K562 (cell line): ENCODE results near the gene UBLCP1.

Experiments used
- KAT8 ChIP-seq: fragments of 450-650 bp; IDR thresholded peaks from 2 replicates; pipeline ENCODE4 v1.6.1; 2016; ENCODE audit warnings: low read depth, mild to moderate bottlenecking
- MYC ChIP-seq, 2 experiments: fragments of 250-450 bp in 1 of 2; sonication (Bioruptor Pico) in 1 of 2; IDR thresholded peaks; 2 replicates each; pipeline versions ENCODE4 v1.5.1 to v1.6.1; 2012 to 2021; ENCODE audit warnings: low read depth in 2 of 2, borderline replicate concordance in 1 of 2, improper control_type of control experiment in 1 of 2, low read length in 1 of 2, mild to moderate bottlenecking in 1 of 2, moderate library complexity in 1 of 2
- NELFE ChIP-seq: IDR thresholded peaks from 2 replicates; pipeline ENCODE4 v1.6.1; 2011; ENCODE audit warnings: mild to moderate bottlenecking; ENCODE audit not compliant: insufficient read depth, insufficient read length
- POLR2AphosphoS5 ChIP-seq: IDR thresholded peaks from 2 replicates; pipeline ENCODE4 v1.6.1; 2011; ENCODE audit warnings: mild to moderate bottlenecking, low read depth, low read length, moderate library complexity; ENCODE audit not compliant: control insufficient read depth, insufficient read depth
- RCOR1 ChIP-seq, 2 experiments: IDR thresholded peaks; 2 replicates each; pipeline ENCODE4 v1.6.1; 2012; ENCODE audit warnings: low read depth in 2 of 2, low read length in 2 of 2, borderline replicate concordance in 1 of 2, improper control_type of control experiment in 1 of 2
- ZNF134 ChIP-seq: fragments of 250-450 bp; sonication (Bioruptor Pico); conservative IDR thresholded peaks from 2 replicates; pipeline ENCODE4 v1.4.0; 2020
- TF ChIP-seq, protein P1 (sequence below), 3 experiments: IDR thresholded peaks in 2 of 3; conservative IDR thresholded peaks in 1 of 3; 2 replicates each; pipeline ENCODE4 v1.5.1; 2011 to 2012; ENCODE audit warnings: low read length in 3 of 3, mild to moderate bottlenecking in 3 of 3, control low read depth in 2 of 3, improper control_type of control experiment in 1 of 3, inconsistent platforms in 1 of 3, low read depth in 1 of 3, mixed read lengths in 1 of 3, moderate library complexity in 1 of 3; ENCODE audit not compliant: insufficient read depth in 2 of 3
- TF ChIP-seq, protein P2 (sequence below): sonication (generic); formaldehyde crosslinking; IDR thresholded peaks from 2 replicates; pipeline ENCODE4 v1.5.0; 2020; ENCODE audit warnings: missing genetic modification reagents
- TF ChIP-seq, protein P3 (sequence below), 2 experiments: fragments of 450-650 bp; formaldehyde crosslinking in 1 of 2; IDR thresholded peaks; 2 replicates each; pipeline versions ENCODE4 v1.4.0 to v1.6.1; 2014 to 2020; ENCODE audit warnings: mild to moderate bottlenecking in 2 of 2, borderline replicate concordance in 1 of 2, low read depth in 1 of 2

DNA sequence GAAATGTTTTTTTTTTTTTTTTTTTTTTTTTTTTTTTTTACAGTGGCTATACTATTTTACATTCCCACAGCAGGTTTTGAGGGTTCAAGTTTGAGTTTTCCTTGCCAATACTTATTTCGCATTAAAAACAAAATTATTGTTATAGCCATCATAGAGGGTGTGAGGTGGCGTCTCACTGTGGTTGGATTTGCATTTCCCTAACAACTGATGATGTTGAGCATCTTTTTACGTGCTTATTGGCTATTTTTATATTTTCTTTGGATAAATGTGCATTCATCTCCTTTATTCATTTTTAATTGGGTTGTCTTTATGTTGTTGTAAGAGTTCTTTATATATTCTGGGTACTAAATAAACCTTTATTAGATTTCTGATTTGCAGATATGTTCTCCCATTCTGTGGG lies 18.9 kb upstream of the UBLCP1 start:
- TF ChIP-seq, protein P1, sequence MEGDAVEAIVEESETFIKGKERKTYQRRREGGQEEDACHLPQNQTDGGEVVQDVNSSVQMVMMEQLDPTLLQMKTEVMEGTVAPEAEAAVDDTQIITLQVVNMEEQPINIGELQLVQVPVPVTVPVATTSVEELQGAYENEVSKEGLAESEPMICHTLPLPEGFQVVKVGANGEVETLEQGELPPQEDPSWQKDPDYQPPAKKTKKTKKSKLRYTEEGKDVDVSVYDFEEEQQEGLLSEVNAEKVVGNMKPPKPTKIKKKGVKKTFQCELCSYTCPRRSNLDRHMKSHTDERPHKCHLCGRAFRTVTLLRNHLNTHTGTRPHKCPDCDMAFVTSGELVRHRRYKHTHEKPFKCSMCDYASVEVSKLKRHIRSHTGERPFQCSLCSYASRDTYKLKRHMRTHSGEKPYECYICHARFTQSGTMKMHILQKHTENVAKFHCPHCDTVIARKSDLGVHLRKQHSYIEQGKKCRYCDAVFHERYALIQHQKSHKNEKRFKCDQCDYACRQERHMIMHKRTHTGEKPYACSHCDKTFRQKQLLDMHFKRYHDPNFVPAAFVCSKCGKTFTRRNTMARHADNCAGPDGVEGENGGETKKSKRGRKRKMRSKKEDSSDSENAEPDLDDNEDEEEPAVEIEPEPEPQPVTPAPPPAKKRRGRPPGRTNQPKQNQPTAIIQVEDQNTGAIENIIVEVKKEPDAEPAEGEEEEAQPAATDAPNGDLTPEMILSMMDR (IDR thresholded peaks at IDR 0.05 in 2 of 3, conservative IDR thresholded peaks at IDR 0.05 in 1 of 3; ENCODE audit: insufficient read depth in 2 of 3, low read depth in 1 of 3, low read length in 3 of 3), result no peak
- TF ChIP-seq KAT8 (no peak), RCOR1 (IDR thresholded peaks at IDR 0.05; ENCODE audit: borderline replicate concordance in 1 of 2, low read depth in 2 of 2, low read length in 2 of 2) (no peak), MYC (IDR thresholded peaks at IDR 0.05; ENCODE audit: low read depth, low read length) (no peak), MYC (CRISPR knock-in tag; IDR thresholded peaks at IDR 0.05; ENCODE audit: borderline replicate concordance, low read depth) (no peak), ZNF134 (CRISPR knock-in tag) (no peak), POLR2AphosphoS5 (no peak), NELFE (no peak)
- TF ChIP-seq, protein P2, sequence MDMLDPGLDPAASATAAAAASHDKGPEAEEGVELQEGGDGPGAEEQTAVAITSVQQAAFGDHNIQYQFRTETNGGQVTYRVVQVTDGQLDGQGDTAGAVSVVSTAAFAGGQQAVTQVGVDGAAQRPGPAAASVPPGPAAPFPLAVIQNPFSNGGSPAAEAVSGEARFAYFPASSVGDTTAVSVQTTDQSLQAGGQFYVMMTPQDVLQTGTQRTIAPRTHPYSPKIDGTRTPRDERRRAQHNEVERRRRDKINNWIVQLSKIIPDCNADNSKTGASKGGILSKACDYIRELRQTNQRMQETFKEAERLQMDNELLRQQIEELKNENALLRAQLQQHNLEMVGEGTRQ (CRISPR knock-in tag), result no peak
- TF ChIP-seq, protein P3, sequence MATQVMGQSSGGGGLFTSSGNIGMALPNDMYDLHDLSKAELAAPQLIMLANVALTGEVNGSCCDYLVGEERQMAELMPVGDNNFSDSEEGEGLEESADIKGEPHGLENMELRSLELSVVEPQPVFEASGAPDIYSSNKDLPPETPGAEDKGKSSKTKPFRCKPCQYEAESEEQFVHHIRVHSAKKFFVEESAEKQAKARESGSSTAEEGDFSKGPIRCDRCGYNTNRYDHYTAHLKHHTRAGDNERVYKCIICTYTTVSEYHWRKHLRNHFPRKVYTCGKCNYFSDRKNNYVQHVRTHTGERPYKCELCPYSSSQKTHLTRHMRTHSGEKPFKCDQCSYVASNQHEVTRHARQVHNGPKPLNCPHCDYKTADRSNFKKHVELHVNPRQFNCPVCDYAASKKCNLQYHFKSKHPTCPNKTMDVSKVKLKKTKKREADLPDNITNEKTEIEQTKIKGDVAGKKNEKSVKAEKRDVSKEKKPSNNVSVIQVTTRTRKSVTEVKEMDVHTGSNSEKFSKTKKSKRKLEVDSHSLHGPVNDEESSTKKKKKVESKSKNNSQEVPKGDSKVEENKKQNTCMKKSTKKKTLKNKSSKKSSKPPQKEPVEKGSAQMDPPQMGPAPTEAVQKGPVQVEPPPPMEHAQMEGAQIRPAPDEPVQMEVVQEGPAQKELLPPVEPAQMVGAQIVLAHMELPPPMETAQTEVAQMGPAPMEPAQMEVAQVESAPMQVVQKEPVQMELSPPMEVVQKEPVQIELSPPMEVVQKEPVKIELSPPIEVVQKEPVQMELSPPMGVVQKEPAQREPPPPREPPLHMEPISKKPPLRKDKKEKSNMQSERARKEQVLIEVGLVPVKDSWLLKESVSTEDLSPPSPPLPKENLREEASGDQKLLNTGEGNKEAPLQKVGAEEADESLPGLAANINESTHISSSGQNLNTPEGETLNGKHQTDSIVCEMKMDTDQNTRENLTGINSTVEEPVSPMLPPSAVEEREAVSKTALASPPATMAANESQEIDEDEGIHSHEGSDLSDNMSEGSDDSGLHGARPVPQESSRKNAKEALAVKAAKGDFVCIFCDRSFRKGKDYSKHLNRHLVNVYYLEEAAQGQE (IDR thresholded peaks at IDR 0.05; ENCODE audit: borderline replicate concordance), result no peak
- TF ChIP-seq, protein P3 (CRISPR knock-in tag; IDR thresholded peaks at IDR 0.05; ENCODE audit: low read depth), result no peak
